Stimulated activated CD8-positive, alpha-beta memory T cell treated with anti-CD3 and anti-CD28 coated beads, Interleukin-7, amount 100 ng/mL, for 4 hours (primary cell): ENCODE results near the gene CBR1.
"Not testable (repeated sequence)": the region's sequence is repeated elsewhere in the genome, so short reads cannot be mapped to it uniquely, and the experiment has no call there.

Experiments used
- DNase-seq, 2 donors: peaks; one replicate each; pipeline ENCODE4 v3.0.0-alpha.2; 2020; ENCODE audit warnings: low read depth in 2 of 2

CBR1 gene

GRCh38 chr21:36079671-36080070 is 9.8 kb downstream of the CBR1 start:
- no peak for DNase-seq

GRCh38 chr21:36080386-36080785 is 10.6 kb downstream of the CBR1 start:
- DNase-seq = no peak

GRCh38 chr21:36082237-36082664 is 12.4 kb downstream of the CBR1 start:
- DNase-seq = no peak

- DNase-seq = no peak
Observed at GRCh38 chr21:36087362-36088138, 17.7 kb downstream of the CBR1 start.

- no peak for DNase-seq
Observed at GRCh38 chr21:36089946-36090345, 20.1 kb downstream of the CBR1 start.

- no peak for DNase-seq
Observed at GRCh38 chr21:36092681-36093080, 22.9 kb downstream of the CBR1 start.

GRCh38 chr21:36093512-36093911 is 23.7 kb downstream of the CBR1 start:
- no peak for DNase-seq

GRCh38 chr21:36096398-36097290 is 26.8 kb downstream of the CBR1 start:
- DNase-seq = no peak

- no peak for DNase-seq
Observed at GRCh38 chr21:36097427-36098181, 27.8 kb downstream of the CBR1 start.

GRCh38 chr21:36098182-36098532 is 28.3 kb downstream of the CBR1 start:
- DNase-seq = no peak

- no peak for DNase-seq
Observed at GRCh38 chr21:36099000-36099399, 29.2 kb downstream of the CBR1 start.

- DNase-seq = not testable (repeated sequence)
Observed at GRCh38 chr21:36099695-36100211, 29.9 kb downstream of the CBR1 start.

- DNase-seq = no peak
Observed at GRCh38 chr21:36100971-36101641, 31.3 kb downstream of the CBR1 start.

- no peak for DNase-seq
Observed at GRCh38 chr21:36103434-36103833, 33.6 kb downstream of the CBR1 start.

GRCh38 chr21:36104317-36105300 is 34.8 kb downstream of the CBR1 start:
- DNase-seq = peak; percentile 38 to 45

- no peak for DNase-seq
Observed at GRCh38 chr21:36105327-36105842, 35.6 kb downstream of the CBR1 start.

- DNase-seq = no peak
Observed at GRCh38 chr21:36109868-36110267, 40.0 kb downstream of the CBR1 start.

- no peak for DNase-seq
Observed at GRCh38 chr21:36111238-36111637, 41.4 kb downstream of the CBR1 start.

GRCh38 chr21:36113647-36114428 is 44.0 kb downstream of the CBR1 start:
- peak in 1 of 2 donors; percentile 12 for DNase-seq
